Right renal pelvis (tissue), 4 donors: ENCODE results near the gene HNRNPA1L2. TPM values are rescaled to one million over a fixed set of nuclear protein-coding genes. Genes with fewer than 3 reads are reported as not detected.
A peak's percentile ranks its signal among the peaks of the same experiment; 100 is the strongest.
"Not testable (repeated sequence)": the region's sequence is repeated elsewhere in the genome, so short reads cannot be mapped to it uniquely, and the experiment has no call there.

Source experiments
- DNase-seq, 4 donors: peaks; one replicate each; pipeline ENCODE4 v3.0.0-alpha.2; 2013; ENCODE audit warnings: low read depth in 4 of 4, low spot score in 3 of 4, missing footprints in 1 of 4
- polyA plus RNA-seq, 4 donors: library from polyadenylated mRNA; unstranded; fragments of 120-200 nt; gene quantifications; one replicate each; pipeline ENCODE4 v1.2.1, GENCODE V29; 2013; ENCODE audit not compliant: insufficient read length in 4 of 4

HNRNPA1L2 gene
- polyA plus RNA-seq: 10 to 100 TPM; 20.2 to 21.9 (median 20.9) TPM

- DNase-seq: no peak
These were observed at the start of gene HNRNPA1L2 for GRCh38 chr13:52642131-52642530. Gene HNRNPA1L2, plus strand, starts transcription at chr13:52642431. Its CDS starts 62 bp downstream, at chr13:52642493.

DNA sequence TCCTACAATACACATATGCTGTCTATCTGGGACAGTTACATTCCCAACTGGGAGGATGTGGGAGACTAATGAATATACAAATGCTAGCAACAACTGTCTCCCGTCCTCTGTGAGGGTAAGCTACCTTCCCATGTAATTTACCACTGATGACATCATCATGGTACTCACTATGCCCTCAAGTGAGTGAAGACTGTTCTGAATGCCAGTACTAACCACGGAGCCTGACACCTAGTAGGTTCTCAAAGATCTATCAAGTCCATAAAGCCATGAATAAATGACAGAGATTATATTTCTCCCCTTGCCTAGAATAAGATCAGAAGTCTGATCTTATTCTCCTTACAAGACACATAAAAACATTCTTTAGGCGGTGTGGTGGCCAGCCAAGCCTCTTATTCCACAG, 49.1 kb upstream of the HNRNPA1L2 start:
- not testable (repeated sequence) for DNase-seq

DNA sequence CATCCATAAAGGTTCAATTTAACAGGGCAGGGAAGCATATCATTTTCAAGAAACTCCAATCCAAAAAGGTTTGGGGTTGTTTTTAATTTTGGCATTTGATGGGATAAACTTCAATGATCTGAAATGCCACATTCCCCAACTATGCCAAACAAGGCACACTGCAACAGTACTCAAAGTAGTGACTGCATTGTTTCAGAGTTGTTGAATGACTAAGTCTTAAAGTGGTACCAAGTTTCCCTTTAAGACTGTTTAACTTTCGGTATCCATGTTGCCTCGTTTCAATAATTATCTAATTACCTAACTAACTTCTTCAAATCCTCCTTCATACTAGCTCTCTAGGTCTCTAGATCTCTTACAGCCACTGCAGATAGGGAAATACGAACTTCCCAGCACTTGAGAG, 48.4 kb upstream of the HNRNPA1L2 start:
- not testable (repeated sequence) for DNase-seq

DNA sequence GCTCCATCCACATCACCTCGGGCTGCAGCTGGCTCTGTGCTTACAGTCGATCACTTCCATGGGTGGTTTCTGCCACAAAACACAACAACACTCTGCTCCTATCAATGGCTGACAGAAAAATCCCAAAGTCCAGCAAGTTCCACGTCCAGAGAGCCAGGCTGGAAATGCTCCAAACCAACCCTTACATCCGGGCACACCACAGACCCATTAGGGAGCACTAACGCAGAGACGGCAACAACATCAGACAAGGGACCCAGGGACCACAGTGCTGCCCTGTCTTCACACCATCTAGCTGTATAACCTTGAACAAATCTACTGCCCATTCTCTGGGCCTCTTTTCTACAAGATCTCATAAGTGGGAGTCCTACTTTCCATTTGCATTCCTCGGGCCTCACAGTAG, 47.9 kb upstream of the HNRNPA1L2 start:
- DNase-seq: not testable (repeated sequence)

- no peak for DNase-seq
These were observed 44.6 kb upstream of the HNRNPA1L2 start for GRCh38 chr13:52597676-52598075.

GRCh38 chr13:52599037-52599847, 43.0 kb upstream of the HNRNPA1L2 start:
- peak in 2 of 4 donors; percentile 44 to 53 for DNase-seq

- DNase-seq: peak in 2 of 4 donors; percentile 10 to 45
These were observed 42.2 kb upstream of the HNRNPA1L2 start for GRCh38 chr13:52599848-52600603.

DNA sequence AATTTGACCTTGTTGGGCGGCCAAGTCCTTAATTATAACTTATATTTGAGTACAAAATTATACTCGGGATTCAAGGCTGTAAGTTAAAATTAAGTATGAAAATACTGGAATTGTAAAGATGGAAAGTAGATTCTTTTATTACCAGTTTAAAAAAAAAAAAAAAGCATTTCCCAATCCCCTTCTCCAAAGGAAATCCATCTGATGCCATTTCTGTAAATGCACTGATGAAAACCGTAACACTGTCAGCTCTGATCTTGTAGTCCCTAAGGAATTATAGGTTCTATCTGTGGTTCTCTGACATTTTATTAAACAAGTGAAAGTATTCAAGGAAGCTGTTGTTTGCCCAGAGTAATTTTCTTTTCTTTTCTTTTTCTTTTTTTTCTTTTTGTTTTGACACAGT, 41.6 kb upstream of the HNRNPA1L2 start:
- no peak for DNase-seq

DNA sequence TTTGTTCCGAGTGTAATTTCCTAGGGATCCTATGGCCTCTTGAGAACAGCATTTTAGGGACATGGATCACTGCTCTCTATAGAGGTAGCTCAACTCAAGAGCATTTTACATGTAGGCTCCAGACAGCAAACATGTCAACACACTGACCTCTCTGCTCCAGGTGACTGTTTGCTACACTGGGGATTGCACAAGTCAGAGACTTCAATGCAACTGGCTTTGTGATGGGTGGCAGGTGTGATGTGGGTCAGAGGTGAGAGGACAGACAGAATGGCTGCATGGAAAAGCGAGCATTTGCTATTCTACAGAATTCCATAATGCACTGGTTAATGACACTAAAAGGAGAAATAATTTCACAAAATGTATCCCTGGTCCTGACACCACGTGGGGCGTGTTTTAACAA, 38.9 kb upstream of the HNRNPA1L2 start:
- DNase-seq: not testable (repeated sequence)

DNA sequence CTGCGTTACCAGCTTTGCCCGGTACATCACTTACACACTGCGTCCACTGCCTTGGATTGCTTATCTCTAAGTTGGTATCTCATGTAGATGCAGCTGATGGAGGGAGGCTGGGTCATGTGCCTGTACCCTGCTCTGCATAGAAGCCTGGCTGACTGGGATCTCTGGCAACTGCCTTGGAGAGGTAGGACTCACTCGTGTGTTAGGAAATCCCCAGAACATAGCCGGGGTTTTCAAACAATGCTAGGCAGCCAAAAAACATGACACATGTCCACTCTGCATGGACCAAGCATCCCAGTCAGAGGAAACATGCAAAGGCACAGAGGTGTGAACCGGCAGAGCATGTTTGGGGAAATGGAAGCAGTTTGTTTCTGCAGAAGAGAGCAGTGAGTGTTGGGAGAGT, 36.1 kb upstream of the HNRNPA1L2 start:
- not testable (repeated sequence) for DNase-seq

- not testable (repeated sequence) for DNase-seq
These were observed 35.4 kb upstream of the HNRNPA1L2 start for GRCh38 chr13:52606795-52607194.

DNA sequence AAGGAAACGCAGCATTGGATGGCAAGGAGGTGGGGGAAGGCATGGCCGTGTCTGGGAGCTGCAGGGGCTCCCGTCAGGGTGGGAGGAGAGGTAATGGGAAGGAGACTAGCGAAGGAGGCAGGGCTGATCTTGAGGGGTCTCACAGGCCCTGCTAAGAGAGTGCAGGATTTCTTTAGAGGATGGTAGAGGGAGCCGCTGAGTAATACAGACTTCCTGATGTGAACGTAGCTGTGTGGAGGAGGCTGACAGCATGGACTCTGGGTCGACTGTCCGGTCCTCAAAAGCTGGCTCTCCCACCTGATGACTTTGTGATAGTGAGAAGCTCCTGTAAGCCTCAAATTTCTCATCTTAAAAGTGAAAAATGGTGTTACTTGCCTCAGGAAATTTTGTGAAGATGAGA, 34.0 kb upstream of the HNRNPA1L2 start:
- DNase-seq: not testable (repeated sequence)

DNA sequence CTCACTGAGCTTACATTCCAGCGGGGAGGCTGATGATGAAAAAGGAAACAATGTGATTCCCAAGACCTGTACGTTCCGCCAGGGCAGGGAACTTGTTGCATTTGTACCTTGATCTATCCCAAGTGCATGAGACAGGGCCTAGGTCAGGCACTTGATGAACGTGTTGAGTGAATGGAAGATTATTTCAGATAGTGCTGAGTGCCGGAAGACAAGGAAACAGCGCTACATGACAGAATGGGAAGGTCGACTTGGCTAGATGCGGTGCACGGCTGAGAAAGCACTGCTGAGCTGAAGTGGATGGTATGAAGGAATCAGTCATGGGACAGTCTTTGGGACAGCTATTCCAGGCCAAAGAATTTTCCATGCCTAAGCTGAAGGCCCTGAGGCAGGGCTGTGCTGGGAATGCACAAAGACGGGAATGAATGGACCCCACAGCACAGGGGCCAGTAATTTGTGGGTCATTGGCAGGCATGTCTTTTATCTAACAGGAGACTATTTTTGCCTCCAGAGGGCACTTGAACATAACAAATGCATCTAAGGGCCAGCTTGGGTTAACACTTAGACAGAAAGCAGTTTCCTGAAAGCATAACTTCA, 33.1 kb upstream of the HNRNPA1L2 start:
- not testable (repeated sequence) for DNase-seq

GRCh38 chr13:52610158-52610557, 32.1 kb upstream of the HNRNPA1L2 start:
- not testable (repeated sequence) for DNase-seq

- DNase-seq: no peak
These were observed 27.0 kb upstream of the HNRNPA1L2 start for GRCh38 chr13:52615134-52615801.

DNA sequence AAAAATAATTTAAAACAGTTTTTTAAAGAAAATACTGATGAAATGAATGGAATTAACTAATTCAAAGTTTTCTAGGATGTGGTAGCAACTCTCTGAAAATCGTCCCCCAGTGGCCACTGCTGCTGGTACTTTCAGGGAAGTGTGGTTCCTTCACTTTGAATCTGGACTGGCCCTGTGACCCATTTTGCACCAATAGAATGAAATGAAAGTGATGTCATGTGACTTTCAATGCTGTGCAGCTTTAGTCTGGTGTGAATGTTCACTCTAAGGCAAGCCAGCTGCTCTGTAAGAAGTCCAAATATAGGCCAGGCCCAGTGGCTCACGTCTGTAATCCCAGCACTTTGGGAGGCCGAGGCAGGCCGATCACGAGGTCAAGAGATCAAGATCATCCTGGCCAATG, 26.4 kb upstream of the HNRNPA1L2 start:
- DNase-seq: no peak

- peak; percentile 68 to 78 (median 75) for DNase-seq
These were observed 24.9 kb upstream of the HNRNPA1L2 start for GRCh38 chr13:52617070-52618060.

GRCh38 chr13:52631083-52631690, 11.0 kb upstream of the HNRNPA1L2 start:
- DNase-seq: not testable (repeated sequence)
